Measurements from ENCODE around the gene SRPK2.

The SRPK2 gene

DNA sequence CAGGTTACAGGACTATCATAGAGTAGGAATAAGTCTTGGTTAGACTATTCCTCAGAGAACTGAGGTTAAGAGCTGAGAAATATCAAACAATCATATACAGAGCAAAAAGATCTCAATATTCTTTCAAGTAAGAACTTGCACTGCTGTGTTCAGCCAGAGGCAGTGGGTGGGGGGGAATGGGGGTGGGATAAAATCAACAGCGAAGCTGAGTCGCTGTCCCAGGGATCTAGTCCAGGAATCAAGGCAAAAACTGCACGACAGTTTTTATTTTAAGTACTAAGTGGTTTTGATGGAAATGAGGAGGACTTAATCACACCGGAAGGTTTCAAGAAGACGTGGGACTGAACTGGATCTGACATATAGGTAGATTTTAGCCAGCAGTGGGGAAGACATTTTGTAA lies 159.1 kb downstream of the SRPK2 start:
- no peaks in the 10 kb centered on the region for H4K20me1 ChIP-seq (ENCODE audit: insufficient read depth, low read length)
- H3K9me3 ChIP-seq (ENCODE audit: low read length) = peaks cover 4% of the 10 kb centered on the region; the same call in 1 of the 2 replicates
- no peak overlapping the region for H3K9ac ChIP-seq (ENCODE audit: low read length)
- no peaks in the 10 kb centered on the region for H3K36me3 ChIP-seq (ENCODE audit: insufficient read depth, low read length)
- H3K27ac ChIP-seq (ENCODE audit: low read depth, low read length, poor library complexity, severe bottlenecking) = no peak overlapping the region
- TF ChIP-seq, protein P1, sequence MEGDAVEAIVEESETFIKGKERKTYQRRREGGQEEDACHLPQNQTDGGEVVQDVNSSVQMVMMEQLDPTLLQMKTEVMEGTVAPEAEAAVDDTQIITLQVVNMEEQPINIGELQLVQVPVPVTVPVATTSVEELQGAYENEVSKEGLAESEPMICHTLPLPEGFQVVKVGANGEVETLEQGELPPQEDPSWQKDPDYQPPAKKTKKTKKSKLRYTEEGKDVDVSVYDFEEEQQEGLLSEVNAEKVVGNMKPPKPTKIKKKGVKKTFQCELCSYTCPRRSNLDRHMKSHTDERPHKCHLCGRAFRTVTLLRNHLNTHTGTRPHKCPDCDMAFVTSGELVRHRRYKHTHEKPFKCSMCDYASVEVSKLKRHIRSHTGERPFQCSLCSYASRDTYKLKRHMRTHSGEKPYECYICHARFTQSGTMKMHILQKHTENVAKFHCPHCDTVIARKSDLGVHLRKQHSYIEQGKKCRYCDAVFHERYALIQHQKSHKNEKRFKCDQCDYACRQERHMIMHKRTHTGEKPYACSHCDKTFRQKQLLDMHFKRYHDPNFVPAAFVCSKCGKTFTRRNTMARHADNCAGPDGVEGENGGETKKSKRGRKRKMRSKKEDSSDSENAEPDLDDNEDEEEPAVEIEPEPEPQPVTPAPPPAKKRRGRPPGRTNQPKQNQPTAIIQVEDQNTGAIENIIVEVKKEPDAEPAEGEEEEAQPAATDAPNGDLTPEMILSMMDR (IDR thresholded peaks at IDR 0.05; ENCODE audit: low read length) = no peak
- no peak for TF ChIP-seq EZH2 (IDR thresholded peaks at IDR 0.05; ENCODE audit: borderline replicate concordance, low read length)
- no peaks in the 10 kb centered on the region for H3F3A ChIP-seq (ENCODE audit: insufficient read depth, low read length)
- H3K27me3 ChIP-seq (ENCODE audit: insufficient read depth, low read length) = no peaks in the 10 kb centered on the region
- no peaks in the 10 kb centered on the region for H3K9me2 ChIP-seq (ENCODE audit: low read depth, low read length)
- 0 out of 2 replicates have a peak, but pooled peaks cover 5% of the 10 kb centered on the region for H3K79me2 ChIP-seq (ENCODE audit: insufficient read depth, low read length)
- H3K4me3 ChIP-seq (ENCODE audit: low read depth, low read length, poor library complexity, severe bottlenecking) = no peak overlapping the region
- no peak overlapping the region for H3K4me2 ChIP-seq (ENCODE audit: low read length)
- H2AFZ ChIP-seq (ENCODE audit: low read length) = no peak overlapping the region
- H3K4me1 ChIP-seq (ENCODE audit: insufficient read depth, low read length, severe bottlenecking) = peaks cover 12% of the 10 kb centered on the region

DNA sequence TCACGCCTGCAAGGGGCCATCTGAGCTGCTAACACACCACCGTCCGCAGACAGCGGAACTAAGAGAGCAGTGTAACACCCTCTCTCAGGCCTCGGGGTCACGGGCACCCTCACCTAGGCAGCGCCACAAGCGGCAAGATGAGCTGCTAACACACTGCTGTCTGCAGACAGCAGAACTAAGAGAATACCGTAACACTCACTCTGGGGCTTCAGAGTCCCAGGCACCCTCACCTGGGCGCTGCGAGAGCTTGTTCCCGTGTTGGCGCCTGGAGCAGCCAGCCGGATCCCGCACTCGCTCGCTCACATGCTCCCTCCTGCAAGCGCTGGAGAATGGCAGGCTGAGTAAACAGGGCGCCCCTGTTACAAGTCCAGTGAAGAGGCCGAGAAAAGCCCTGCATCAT lies 160.2 kb downstream of the SRPK2 start:
- TF ChIP-seq EZH2 (IDR thresholded peaks at IDR 0.05; ENCODE audit: borderline replicate concordance, low read length) = no peak
- TF ChIP-seq, protein P1 (IDR thresholded peaks at IDR 0.05; ENCODE audit: low read length) = no peak
- Histone ChIP-seq H2AFZ (ENCODE audit: low read length) (no peak overlapping the region), H3K36me3 (ENCODE audit: insufficient read depth, low read length) (no peaks in the 10 kb centered on the region), H3K4me1 (ENCODE audit: insufficient read depth, low read length, severe bottlenecking) (peaks cover 13% of the 10 kb centered on the region), H3K9ac (ENCODE audit: low read length) (no peak overlapping the region), H3K27me3 (ENCODE audit: insufficient read depth, low read length) (no peaks in the 10 kb centered on the region), H3K9me2 (ENCODE audit: low read depth, low read length) (no peaks in the 10 kb centered on the region), H4K20me1 (ENCODE audit: insufficient read depth, low read length) (no peaks in the 10 kb centered on the region), H3K79me2 (ENCODE audit: insufficient read depth, low read length) (0 out of 2 replicates have a peak, but pooled peaks cover 5% of the 10 kb centered on the region), H3K4me3 (ENCODE audit: low read depth, low read length, poor library complexity, severe bottlenecking) (no peak overlapping the region), H3K9me3 (ENCODE audit: low read length) (peaks cover 4% of the 10 kb centered on the region; the same call in 1 of the 2 replicates), H3K4me2 (ENCODE audit: low read length) (no peak overlapping the region), H3F3A (ENCODE audit: insufficient read depth, low read length) (no peaks in the 10 kb centered on the region), H3K27ac (ENCODE audit: low read depth, low read length, poor library complexity, severe bottlenecking) (no peak overlapping the region)

DNA sequence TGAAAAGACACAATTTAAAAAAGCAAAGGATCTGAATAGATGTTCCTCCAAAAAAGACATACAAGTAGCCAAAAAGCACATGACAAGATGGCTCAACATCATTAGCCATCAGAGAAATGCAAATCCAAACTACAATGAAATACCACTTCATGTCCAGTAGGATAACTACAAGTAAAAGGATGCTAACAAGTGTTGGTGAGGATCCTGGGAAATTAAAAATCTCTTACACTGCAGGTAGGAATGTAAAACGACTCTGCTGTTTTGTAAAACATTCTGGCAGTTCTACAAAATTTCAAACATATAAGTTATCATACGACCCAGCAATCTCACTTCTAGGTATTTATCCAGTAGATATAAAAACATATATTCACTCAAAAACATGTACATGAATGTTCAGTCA lies 161.3 kb downstream of the SRPK2 start:
- Histone ChIP-seq H3K27ac (ENCODE audit: low read depth, low read length, poor library complexity, severe bottlenecking) (no peak overlapping the region), H3K9me3 (ENCODE audit: low read length) (peaks cover 4% of the 10 kb centered on the region; the same call in 1 of the 2 replicates), H3K79me2 (ENCODE audit: insufficient read depth, low read length) (0 out of 2 replicates have a peak, but pooled peaks cover 5% of the 10 kb centered on the region), H3K9me2 (ENCODE audit: low read depth, low read length) (no peaks in the 10 kb centered on the region), H3K4me3 (ENCODE audit: low read depth, low read length, poor library complexity, severe bottlenecking) (no peak overlapping the region), H3K36me3 (ENCODE audit: insufficient read depth, low read length) (no peaks in the 10 kb centered on the region), H3K27me3 (ENCODE audit: insufficient read depth, low read length) (no peaks in the 10 kb centered on the region), H3K4me1 (ENCODE audit: insufficient read depth, low read length, severe bottlenecking) (peaks cover 13% of the 10 kb centered on the region), H3K4me2 (ENCODE audit: low read length) (no peak overlapping the region), H2AFZ (ENCODE audit: low read length) (no peak overlapping the region), H3F3A (ENCODE audit: insufficient read depth, low read length) (no peaks in the 10 kb centered on the region), H4K20me1 (ENCODE audit: insufficient read depth, low read length) (no peaks in the 10 kb centered on the region), H3K9ac (ENCODE audit: low read length) (no peak overlapping the region)
- TF ChIP-seq, protein P1 (IDR thresholded peaks at IDR 0.05; ENCODE audit: low read length) = no peak
- no peak for TF ChIP-seq EZH2 (IDR thresholded peaks at IDR 0.05; ENCODE audit: borderline replicate concordance, low read length)

All from OCI-LY1 (cell line).